CD14-positive monocyte (primary cell): ENCODE data around the gene STAP1. TPM values are rescaled to one million over a fixed set of nuclear protein-coding genes. Genes with fewer than 3 reads are reported as not detected.

ENCODE experiments used
- DNase-seq, 3 donors: peaks; one replicate each; pipeline ENCODE4 v3.0.0-alpha.2; 2011 to 2022
- H2AFZ ChIP-seq: 2 replicates; pipeline ENCODE4 v1.6.0; 2012; ENCODE audit warnings: mild to moderate bottlenecking, low read depth, low read length, inconsistent platforms; ENCODE audit not compliant: insufficient read depth, poor library complexity, severe bottlenecking
- H3K27ac ChIP-seq, 2 donors: 1 replicate in 1 of 2; 2 replicates in 1 of 2; pipeline ENCODE4 v1.5.1; 2012 to 2013; ENCODE audit warnings: low read length in 2 of 2, control low read depth in 1 of 2, inconsistent platforms in 1 of 2, low read depth in 1 of 2, mild to moderate bottlenecking in 1 of 2
- H3K27me3 ChIP-seq, 2 donors: one replicate each; pipeline versions ENCODE4 v1.6.0 to v1.6.1; 2011 to 2013; ENCODE audit warnings: low read length in 2 of 2; ENCODE audit not compliant: control insufficient read depth in 2 of 2, insufficient read depth in 2 of 2
- H3K36me3 ChIP-seq, 2 donors: replicated peaks in 1 of 2; 1 replicate in 1 of 2; 2 replicates in 1 of 2; pipeline versions ENCODE4 v1.5.1 to v1.6.1; 2012 to 2013; ENCODE audit warnings: low read length in 2 of 2, control low read depth in 1 of 2, inconsistent platforms in 1 of 2, mild to moderate bottlenecking in 1 of 2; ENCODE audit not compliant: insufficient read depth in 2 of 2, control insufficient read depth in 1 of 2
- H3K4me1 ChIP-seq, 2 donors: 1 replicate in 1 of 2; 2 replicates in 1 of 2; pipeline versions ENCODE4 v1.5.1 to v1.6.1; 2012 to 2013; ENCODE audit warnings: low read length in 2 of 2, control low read depth in 1 of 2, inconsistent platforms in 1 of 2, mild to moderate bottlenecking in 1 of 2, moderate library complexity in 1 of 2; ENCODE audit not compliant: insufficient read depth in 2 of 2, control insufficient read depth in 1 of 2
- H3K4me2 ChIP-seq: replicated peaks from 2 replicates; pipeline ENCODE3; 2012; ENCODE audit warnings: low read length, moderate library complexity, mild to moderate bottlenecking; ENCODE audit not compliant: poor library complexity, severe bottlenecking; ENCODE audit errors: extremely low read depth
- H3K4me3 ChIP-seq, 3 experiments: fragments of 200-600 bp in 1 of 3; sonication (generic) in 1 of 3; replicated peaks in 1 of 3; 1 replicate in 2 of 3; 2 replicates in 1 of 3; pipeline ENCODE4 v1.5.1; 2011 to 2013; ENCODE audit warnings: low read length in 3 of 3, mild to moderate bottlenecking in 3 of 3, control low read depth in 2 of 3, low read depth in 2 of 3, inconsistent platforms in 1 of 3, moderate library complexity in 1 of 3
- H3K79me2 ChIP-seq: 2 replicates; pipeline ENCODE4 v1.6.0; 2012; ENCODE audit warnings: mild to moderate bottlenecking, control low read depth, inconsistent platforms, low read length, moderate library complexity; ENCODE audit not compliant: insufficient read depth
- H3K9ac ChIP-seq: 2 replicates; pipeline ENCODE4 v1.6.0; 2017; ENCODE audit warnings: low read length, mild to moderate bottlenecking; ENCODE audit not compliant: insufficient read depth, poor library complexity, severe bottlenecking
- H3K9me3 ChIP-seq, 2 donors: replicated peaks in 1 of 2; 1 replicate in 1 of 2; 2 replicates in 1 of 2; pipeline versions ENCODE4 v1.5.1 to v1.6.1; 2012 to 2013; ENCODE audit warnings: low read length in 2 of 2, control low read depth in 1 of 2; ENCODE audit not compliant: control insufficient read depth in 1 of 2, insufficient read depth in 1 of 2
- H4K20me1 ChIP-seq: 2 replicates; pipeline ENCODE4 v1.6.0; 2012; ENCODE audit warnings: mild to moderate bottlenecking, low read length, control low read depth, moderate library complexity; ENCODE audit not compliant: insufficient read depth
- H3K27ac Mint-ChIP-seq, 7 donors: one replicate each; pipeline ENCODE4 v1.8.0; 2020; ENCODE audit warnings: mild to moderate bottlenecking in 7 of 7, mixed read lengths in 7 of 7, moderate library complexity in 6 of 7, inconsistent platforms in 2 of 7
- H3K27me3 Mint-ChIP-seq, 3 donors: one replicate each; pipeline ENCODE4 v1.8.0; 2021 to 2022; ENCODE audit warnings: low read depth in 3 of 3, mild to moderate bottlenecking in 3 of 3, mixed read lengths in 3 of 3, moderate library complexity in 3 of 3, inconsistent platforms in 1 of 3
- H3K36me3 Mint-ChIP-seq, 2 donors: one replicate each; pipeline ENCODE4 v1.8.0; 2020; ENCODE audit warnings: mixed read lengths in 2 of 2, inconsistent platforms in 1 of 2, mild to moderate bottlenecking in 1 of 2
- H3K4me1 Mint-ChIP-seq: one replicate; pipeline ENCODE4 v1.8.0; 2020; ENCODE audit warnings: mild to moderate bottlenecking, mixed read lengths
- H3K4me3 Mint-ChIP-seq, 2 donors: one replicate each; pipeline ENCODE4 v1.8.0; 2020; ENCODE audit warnings: mild to moderate bottlenecking in 2 of 2, mixed read lengths in 2 of 2, moderate library complexity in 1 of 2
- H3K9me3 Mint-ChIP-seq, 7 donors: one replicate each; pipeline ENCODE4 v1.8.0; 2020 to 2022; ENCODE audit warnings: mixed read lengths in 7 of 7, mild to moderate bottlenecking in 6 of 7, moderate library complexity in 6 of 7, inconsistent platforms in 2 of 7
- WGBS: methylation state at CpG from one replicate; pipeline ENCODE4 v1.1.5; 2013; ENCODE audit warnings: missing lambda C conversion rate; ENCODE audit not compliant: insufficient coverage; 5-methylcytosine and 5-hydroxymethylcytosine counted together
- intact Hi-C, 2 donors: fragments of 100-400 bp; cut with micrococcal nuclease; formaldehyde crosslinking; loops; one replicate each; pipeline versions ENCODE4 v1.15.0 to v1.15.1; 2023
- polyA plus RNA-seq, 3 donors: library from polyadenylated mRNA; depleted of rRNA in 1 of 3; unstranded in 2 of 3; stranded (reverse) in 1 of 3; fragments of 300-500 nt in 2 of 3; fragments of >200 nt in 1 of 3; fragmentation: Illumina TruSeq in 2 of 3; gene quantifications; 1 replicate in 2 of 3; 2 replicates in 1 of 3; pipeline ENCODE4 v1.2.3, GENCODE V29; 2012 to 2021
- TF ChIP-seq, protein P1 (sequence below): fragments of 200-600 bp; IDR thresholded peaks from one replicate; pipeline ENCODE4 v1.8.0; 2022; ENCODE audit warnings: antibody characterized with exemption, mild to moderate bottlenecking

The STAP1 gene
- polyA plus RNA-seq, 3 donors, result 0.13 to 0.14 TPM; not detected in 1

DNA sequence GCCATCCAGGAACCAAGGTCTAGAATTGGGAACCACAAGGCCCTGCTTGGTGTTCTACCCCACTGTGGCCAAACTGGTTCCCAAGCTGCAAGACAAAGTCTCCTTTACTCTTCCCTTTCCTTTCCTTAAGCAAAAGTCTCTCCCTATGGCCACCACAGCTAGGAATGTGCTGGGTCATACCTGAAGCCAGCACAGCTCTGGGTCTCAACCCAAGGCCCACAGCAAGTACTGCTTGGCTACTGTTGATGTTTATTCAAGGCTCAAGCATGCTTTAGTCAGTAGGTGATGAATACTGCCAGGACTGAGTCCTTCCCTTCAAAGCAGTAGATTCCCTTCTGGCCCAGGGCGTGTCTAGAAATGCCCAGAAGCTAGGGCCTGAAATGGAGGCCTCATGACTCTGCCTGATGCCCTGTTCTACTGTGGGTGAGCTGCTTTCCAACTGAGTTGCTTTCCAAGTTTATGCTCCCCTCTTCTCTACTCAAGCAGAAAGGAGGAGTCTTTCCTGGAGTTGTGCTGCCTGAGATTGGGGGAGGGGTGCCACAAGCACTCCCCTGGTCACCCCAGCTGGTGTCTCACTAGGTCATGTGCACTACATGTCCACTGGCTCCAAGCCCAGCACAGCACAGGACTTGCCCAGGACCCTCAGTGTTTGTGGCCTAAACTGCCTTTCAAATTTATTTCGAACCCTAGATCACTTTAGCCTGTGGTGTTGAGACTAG, 44.9 kb downstream of the STAP1 start:
- Mint-ChIP-seq H3K36me3 (peaks cover 0 to 3% of the 10 kb centered on the region in 2 donors), H3K4me3 (no peak overlapping the region), H3K27ac (no peak overlapping the region), H3K9me3 (peaks cover 3 to 16% (median 5%) of the 10 kb centered on the region in 7 donors), H3K4me1 (no peaks in the 10 kb centered on the region), H3K27me3 (peaks cover 0 to 2% (median 0%) of the 10 kb centered on the region in 3 donors)
- no peaks in the 10 kb centered on the region for H3K4me1 ChIP-seq
- no peak overlapping the region for H3K4me2 ChIP-seq
- no peak overlapping the region for H2AFZ ChIP-seq
- DNase-seq, result no peak
- no peaks in the 10 kb centered on the region for H4K20me1 ChIP-seq
- H3K4me3 ChIP-seq, result no peak overlapping the region
- H3K9ac ChIP-seq, result no peak overlapping the region
- intact Hi-C loops, result no loop called here
- no peaks in the 10 kb centered on the region for H3K9me3 ChIP-seq
- H3K36me3 ChIP-seq, result no peaks in the 10 kb centered on the region
- no peaks in the 10 kb centered on the region for H3K27me3 ChIP-seq
- no peaks in the 10 kb centered on the region for H3K79me2 ChIP-seq
- H3K27ac ChIP-seq, result no peak overlapping the region
- WGBS, result 100% methylated on average over 1 of the region's 2 CpGs
- TF ChIP-seq, protein P1, sequence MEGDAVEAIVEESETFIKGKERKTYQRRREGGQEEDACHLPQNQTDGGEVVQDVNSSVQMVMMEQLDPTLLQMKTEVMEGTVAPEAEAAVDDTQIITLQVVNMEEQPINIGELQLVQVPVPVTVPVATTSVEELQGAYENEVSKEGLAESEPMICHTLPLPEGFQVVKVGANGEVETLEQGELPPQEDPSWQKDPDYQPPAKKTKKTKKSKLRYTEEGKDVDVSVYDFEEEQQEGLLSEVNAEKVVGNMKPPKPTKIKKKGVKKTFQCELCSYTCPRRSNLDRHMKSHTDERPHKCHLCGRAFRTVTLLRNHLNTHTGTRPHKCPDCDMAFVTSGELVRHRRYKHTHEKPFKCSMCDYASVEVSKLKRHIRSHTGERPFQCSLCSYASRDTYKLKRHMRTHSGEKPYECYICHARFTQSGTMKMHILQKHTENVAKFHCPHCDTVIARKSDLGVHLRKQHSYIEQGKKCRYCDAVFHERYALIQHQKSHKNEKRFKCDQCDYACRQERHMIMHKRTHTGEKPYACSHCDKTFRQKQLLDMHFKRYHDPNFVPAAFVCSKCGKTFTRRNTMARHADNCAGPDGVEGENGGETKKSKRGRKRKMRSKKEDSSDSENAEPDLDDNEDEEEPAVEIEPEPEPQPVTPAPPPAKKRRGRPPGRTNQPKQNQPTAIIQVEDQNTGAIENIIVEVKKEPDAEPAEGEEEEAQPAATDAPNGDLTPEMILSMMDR, result no peak

DNA sequence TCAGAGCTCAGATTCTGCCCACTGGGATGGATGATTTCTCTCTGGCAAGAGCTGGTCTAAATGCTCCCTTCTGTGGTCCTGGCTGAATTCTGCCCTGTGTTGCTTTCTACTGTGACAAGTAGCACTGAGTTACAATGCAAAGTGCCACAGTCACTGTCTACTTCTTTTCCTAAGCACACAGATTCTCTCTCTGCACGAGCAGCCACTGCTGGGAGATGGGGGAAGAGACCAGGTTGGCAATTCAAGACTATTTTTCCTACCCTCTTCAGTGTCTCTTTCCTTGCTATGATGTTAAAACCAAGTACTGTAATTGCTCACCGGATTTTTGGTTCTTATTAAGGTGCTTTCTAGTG, 45.5 kb downstream of the STAP1 start:
- no CpG with 5 or more reads among the region's 2 CpGs for WGBS
- Mint-ChIP-seq H3K4me3 (no peak overlapping the region), H3K4me1 (no peaks in the 10 kb centered on the region), H3K27me3 (peaks cover 0 to 2% (median 0%) of the 10 kb centered on the region in 3 donors), H3K36me3 (peaks cover 0 to 3% of the 10 kb centered on the region in 2 donors), H3K27ac (no peak overlapping the region), H3K9me3 (peaks cover 3 to 16% (median 5%) of the 10 kb centered on the region in 7 donors)
- Histone ChIP-seq H3K36me3 (no peaks in the 10 kb centered on the region), H3K9me3 (no peaks in the 10 kb centered on the region), H3K4me3 (no peak overlapping the region), H3K27ac (no peak overlapping the region), H3K27me3 (no peaks in the 10 kb centered on the region), H3K79me2 (no peaks in the 10 kb centered on the region), H3K4me2 (no peak overlapping the region), H3K4me1 (no peaks in the 10 kb centered on the region), H4K20me1 (no peaks in the 10 kb centered on the region), H3K9ac (no peak overlapping the region), H2AFZ (no peak overlapping the region)
- no peak for DNase-seq
- TF ChIP-seq, protein P1, result no peak
- intact Hi-C loops, result no loop called here
